GM12878 (cell line): ENCODE results near the gene OGFOD3. TPM values are rescaled to one million over a fixed set of nuclear protein-coding genes. Genes with fewer than 3 reads are reported as not detected.
"Not testable (repeated sequence)": the region's sequence is repeated elsewhere in the genome, so short reads cannot be mapped to it uniquely, and the experiment has no call there.

Experiments
- ATAC-seq: fragments of 200-7000 bp; cut with Tn5 transposase; 3 replicates; pipeline ENCODE4 v1.9.1; 2020; ENCODE audit warnings: mild to moderate bottlenecking, moderate library complexity
- BruUV-seq: library from RNA; stranded (reverse); fragments of 400-500 nt; replicated peaks from 2 replicates; lab custom pipeline; 2021; lab: Mats Ljungman, UMichigan
- CTCF ChIA-PET: fragments of 300-600 bp; sonication (Branson Sonifier 250); formaldehyde crosslinking; extraction: SDS; loops from one replicate; lab custom pipeline; 2021; ENCODE audit warnings: inconsistent platforms; lab: Yijun Ruan, JAX
- POLR2A ChIA-PET: fragments of 350-600 bp; formaldehyde crosslinking; extraction: SDS; loops from one replicate; lab custom pipeline; 2021; ENCODE audit warnings: inconsistent platforms; lab: Charles Lee
- RAD21 ChIA-PET: fragments of 300-600 bp; sonication (Branson Sonifier 250); formaldehyde crosslinking; loops from one replicate; lab custom pipeline; 2023; ENCODE audit warnings: antibody characterized with exemption; ENCODE audit not compliant: unreplicated experiment; lab: Charles Lee
- SMC1A ChIA-PET: fragments of 300-600 bp; sonication (Branson Sonifier 250); formaldehyde crosslinking; loops from one replicate; lab custom pipeline; 2023; ENCODE audit not compliant: unreplicated experiment, uncharacterized antibody; lab: Charles Lee
- DNase-seq: peaks from one replicate; pipeline ENCODE4 v3.0.0-alpha.2; 2011; ENCODE audit warnings: low read depth, low spot score
- FAIRE-seq: peaks from 3 replicates; lab custom pipeline; 2011; peaks lifted over from hg19 to GRCh38; lab: Jason Lieb, UNC
- H2AFZ ChIP-seq: 2 replicates; pipeline ENCODE4 v1.6.0; 2011; ENCODE audit warnings: low read depth, low read length, control low read depth; ENCODE audit not compliant: control insufficient read depth
- H3K27ac ChIP-seq: 2 replicates; pipeline ENCODE4 v1.5.1; 2011; ENCODE audit warnings: control low read depth; ENCODE audit not compliant: control insufficient read depth, insufficient read depth
- H3K27me3 ChIP-seq, 2 experiments: replicated peaks in 1 of 2; 2 replicates each; pipeline versions ENCODE4 v1.6.0 to v1.6.1; 2011; ENCODE audit warnings: low read length in 1 of 2; ENCODE audit not compliant: control insufficient read depth in 2 of 2, insufficient read depth in 2 of 2
- H3K36me3 ChIP-seq, 2 experiments: 2 replicates each; pipeline ENCODE4 v1.5.1; 2011; ENCODE audit warnings: low read length in 1 of 2; ENCODE audit not compliant: control insufficient read depth in 2 of 2, insufficient read depth in 2 of 2
- H3K4me1 ChIP-seq: 2 replicates; pipeline ENCODE4 v1.6.1; 2011; ENCODE audit warnings: mild to moderate bottlenecking, low read length, moderate library complexity, mixed read lengths; ENCODE audit not compliant: control insufficient read depth, insufficient read depth
- H3K4me2 ChIP-seq: 2 replicates; pipeline ENCODE4 v1.6.0; 2011; ENCODE audit warnings: control low read depth; ENCODE audit not compliant: control insufficient read depth, insufficient read depth
- H3K4me3 ChIP-seq: fragments of 200-600 bp; sonication (generic); 2 replicates; pipeline ENCODE4 v1.5.1; 2016
- H3K79me2 ChIP-seq: 2 replicates; pipeline ENCODE4 v1.6.0; 2011; ENCODE audit warnings: low read length; ENCODE audit not compliant: control insufficient read depth, insufficient read depth
- H3K9ac ChIP-seq: 2 replicates; pipeline ENCODE4 v1.8.0; 2011; ENCODE audit warnings: low read length, control low read depth, mixed read lengths; ENCODE audit not compliant: control insufficient read depth, insufficient read depth
- H3K9me3 ChIP-seq: replicated peaks from 3 replicates; pipeline ENCODE4 v1.5.1; 2011; ENCODE audit warnings: mild to moderate bottlenecking, low read length; ENCODE audit not compliant: control insufficient read depth, insufficient read depth
- H4K20me1 ChIP-seq: 2 replicates; pipeline ENCODE4 v1.6.0; 2011; ENCODE audit not compliant: control insufficient read depth, insufficient read depth
- BHLHE40 ChIP-seq, 2 experiments: fragments of 450-650 bp in 1 of 2; IDR thresholded peaks; 2 replicates each; pipeline ENCODE4 v1.6.1; 2011 to 2017; ENCODE audit warnings: low read depth in 2 of 2, borderline replicate concordance in 1 of 2, improper control_type of control experiment in 1 of 2, low read length in 1 of 2, mild to moderate bottlenecking in 1 of 2
- PKNOX1 ChIP-seq: fragments of 450-650 bp; IDR thresholded peaks from 2 replicates; pipeline ENCODE4 v1.6.1; 2016; ENCODE audit warnings: mild to moderate bottlenecking
- WGBS: methylation state at CpG from one replicate; pipeline ENCODE4 v1.1.6; 2016; ENCODE audit warnings: low lambda C conversion rate; ENCODE audit not compliant: insufficient replicate concordance, insufficient coverage; ENCODE audit errors: missing lambda C conversion rate; 5-methylcytosine and 5-hydroxymethylcytosine counted together
- in situ Hi-C: fragments of 300-500 bp; cut with MboI; formaldehyde crosslinking; loops from 9 replicates; pipeline ENCODE4 v1.14.3; 2018; ENCODE audit warnings: mixed read lengths
- intact Hi-C: fragments of 100-400 bp; cut with micrococcal nuclease; formaldehyde crosslinking; loops from one replicate; pipeline ENCODE4 v1.14.2; 2022; ENCODE audit not compliant: unreplicated experiment
- polyA plus RNA-seq, 11 experiments: library from polyadenylated mRNA; depleted of rRNA in 4 of 11; unstranded in 6 of 11; stranded (reverse) in 5 of 11; fragments of >200 nt; fragmentation: Nextera tagmentation in 4 of 11; fragmentation: Illumina TruSeq in 1 of 11; extraction: Ambion mirVana in 4 of 11; extraction: Trizol in 1 of 11; gene quantifications; 1 replicate in 1 of 11; 2 replicates in 10 of 11; pipeline versions ENCODE4 v1.2.1 to v1.2.3, GENCODE V29; 2011 to 2016; ENCODE audit warnings: inconsistent platforms in 2 of 11, missing spikeins in 2 of 11, low read depth in 1 of 11
- total RNA-seq, 4 experiments: library from RNA; depleted of rRNA in 3 of 4; stranded (reverse); fragments of >200 nt in 3 of 4; fragmentation: Illumina TruSeq in 1 of 4; extraction: Trizol in 1 of 4; gene quantifications; 2 replicates each; pipeline versions ENCODE4 v1.2.1 to v1.2.3, GENCODE V29; 2013 to 2021

OGFOD3 gene
- total and polyA plus RNA-seq, 10 of the 15 experiments (the other 5 are each of a cell fraction or from before 2014, with no cell fraction given), result 0.48 to 28.4 (median 18.3) TPM

GRCh38 chr17:82382933-82383255 lies 35.5 kb downstream of the OGFOD3 start (continued):
- no peak for TF ChIP-seq PKNOX1

- POLR2A ChIA-PET, result interaction anchor here (0.6 kb wide), 1 partner anchor 14 kb away, joined by 3 read pairs; no protein-coding TSS in a partner anchor
- H3K27ac ChIP-seq, H3K79me2 ChIP-seq, H2AFZ ChIP-seq, H3K4me1 ChIP-seq, ATAC-seq, H3K27me3 ChIP-seq, DNase-seq, BruUV-seq, FAIRE-seq, H4K20me1 ChIP-seq, SMC1A ChIA-PET, H3K4me2 ChIP-seq, in situ Hi-C loops, H3K4me3 ChIP-seq, CTCF ChIA-PET, H3K9me3 ChIP-seq, intact Hi-C loops, H3K36me3 ChIP-seq, RAD21 ChIA-PET, H3K9ac ChIP-seq: not testable (repeated sequence)
- WGBS, result 79% methylated on average over 20 of the region's 21 CpGs
These were observed 36.0 kb downstream of the OGFOD3 start for GRCh38 chr17:82382220-82382932.

GRCh38 chr17:82381703-82382009 lies 36.7 kb downstream of the OGFOD3 start:
- BruUV-seq, H3K9me3 ChIP-seq, H3K27me3 ChIP-seq, DNase-seq, H3K36me3 ChIP-seq, H3K9ac ChIP-seq, H3K79me2 ChIP-seq, H3K4me3 ChIP-seq, POLR2A ChIA-PET, H4K20me1 ChIP-seq, H2AFZ ChIP-seq, in situ Hi-C loops, RAD21 ChIA-PET, H3K4me2 ChIP-seq, CTCF ChIA-PET, FAIRE-seq, ATAC-seq, intact Hi-C loops, H3K27ac ChIP-seq, SMC1A ChIA-PET, H3K4me1 ChIP-seq: not testable (repeated sequence)
- WGBS, result 59% methylated on average over 10 of the region's 10 CpGs
- TF ChIP-seq BHLHE40 (IDR thresholded peaks at IDR 0.05; ENCODE audit: borderline replicate concordance in 1 of 2, low read depth in 2 of 2, low read length in 1 of 2), result peak in 1 of 2 experiments; percentile 54; a peak in 1 of 4 replicates
